OCI-M1 (cell line): ENCODE data around the gene GAPDHS.

Experiments
- DNase-seq: peaks from one replicate; lab custom pipeline; 2025; lab: John Stamatoyannopoulos, UW

The GAPDHS gene

DNA sequence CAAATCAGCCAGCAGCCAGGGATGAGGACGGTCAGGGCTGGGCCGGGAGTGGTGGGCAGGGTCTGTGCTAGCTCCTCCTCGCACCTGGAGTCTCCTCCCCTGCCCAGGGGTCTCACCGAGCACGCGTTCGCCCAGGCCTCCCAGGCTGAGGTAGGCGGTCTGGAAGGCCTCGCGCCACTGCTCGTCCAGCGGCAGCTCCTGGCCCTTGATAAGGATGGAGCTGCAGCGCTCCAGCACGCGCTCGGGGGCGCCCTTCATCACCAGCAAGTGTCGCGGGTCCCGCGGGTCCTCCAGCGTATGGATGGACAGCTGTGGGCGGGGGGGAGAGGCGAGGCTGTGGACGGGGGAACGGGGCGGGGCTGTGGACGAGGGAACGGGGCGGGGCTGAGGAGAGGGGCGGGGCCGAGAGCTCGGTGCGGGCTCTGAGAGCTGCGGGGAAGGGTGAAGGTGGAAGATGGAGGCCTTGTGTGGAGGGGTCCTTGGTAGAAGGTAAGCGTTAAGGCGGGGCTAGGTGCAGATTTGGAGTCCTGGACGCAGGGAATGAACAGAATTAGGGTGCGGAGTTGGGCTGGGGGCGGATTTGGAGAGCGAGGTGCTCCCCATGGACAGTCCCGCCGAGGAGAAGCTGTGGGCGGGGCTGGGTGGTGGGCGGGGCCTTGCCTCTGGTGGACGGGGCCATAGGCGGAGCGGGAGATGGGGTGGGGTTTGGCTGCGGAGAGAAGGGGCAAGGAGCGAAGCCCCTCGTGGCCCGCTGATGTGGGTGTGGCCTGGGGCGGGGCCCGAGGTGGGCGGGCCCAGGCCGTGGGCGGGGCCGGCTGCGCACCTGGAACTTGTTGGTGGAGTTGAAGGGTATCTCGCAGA is 24.5 kb downstream of the GAPDHS start:
- no peak for DNase-seq

DNA sequence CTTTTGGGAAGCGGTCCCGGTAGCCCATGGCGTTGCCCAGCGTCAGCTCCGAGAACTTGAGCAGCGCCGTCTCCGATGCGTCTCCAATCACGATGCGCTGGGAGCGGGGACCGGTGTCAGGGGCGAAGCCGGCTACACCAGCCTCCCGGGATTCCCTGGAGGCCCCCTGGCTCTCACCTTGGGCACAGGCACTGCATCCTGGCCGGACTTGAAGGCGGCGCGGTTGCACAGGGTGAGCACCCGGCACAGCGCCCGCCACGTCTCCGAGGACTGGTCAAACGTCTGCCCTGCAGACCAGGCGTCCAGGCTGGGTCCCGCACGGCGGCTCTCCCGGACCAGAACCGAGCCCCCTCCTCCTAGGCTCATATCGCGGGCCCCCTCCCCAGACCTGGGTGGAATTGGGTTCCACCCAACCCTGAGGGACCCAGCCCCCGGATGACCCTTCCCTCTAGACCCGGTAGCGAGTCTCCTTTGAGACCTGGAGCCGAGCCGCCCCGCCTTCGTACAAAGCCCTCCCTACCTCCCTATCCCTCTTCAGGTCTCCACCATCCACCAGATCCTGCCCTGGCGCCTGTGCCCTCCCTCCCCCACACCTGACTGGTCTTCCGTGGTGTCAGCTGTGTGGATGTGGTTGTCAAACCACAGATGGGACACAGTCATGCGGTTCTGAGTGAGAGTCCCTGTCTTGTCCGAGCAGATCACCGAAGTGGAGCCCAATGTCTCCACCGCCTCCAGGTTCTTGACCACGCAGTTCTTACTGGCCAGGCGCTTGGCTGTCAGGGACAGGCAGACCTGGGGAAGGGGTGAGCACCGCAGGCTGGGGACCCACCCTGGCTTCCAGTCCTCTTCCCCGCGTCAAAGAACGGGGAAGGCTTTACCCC is 25.4 kb downstream of the GAPDHS start:
- no peak for DNase-seq

DNA sequence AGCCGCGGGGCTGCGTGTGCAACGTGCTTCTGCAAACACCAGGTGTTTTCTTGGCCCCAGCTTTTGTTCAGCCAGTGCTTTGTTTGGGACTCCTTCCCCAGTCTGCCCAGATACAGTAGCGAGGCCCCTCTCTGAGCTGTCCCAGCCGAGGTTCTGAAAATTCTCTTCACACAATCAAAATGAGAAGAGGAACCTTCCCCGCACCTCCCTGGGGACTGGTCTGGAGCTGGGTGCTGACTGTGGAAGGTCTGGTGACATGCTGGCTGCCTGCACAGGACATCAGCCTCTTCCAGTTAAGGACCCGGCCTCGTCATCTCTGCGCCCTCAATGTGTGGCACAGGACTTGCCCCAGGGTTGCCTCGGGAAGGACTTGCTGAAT is 26.0 kb downstream of the GAPDHS start:
- DNase-seq, result no peak

DNA sequence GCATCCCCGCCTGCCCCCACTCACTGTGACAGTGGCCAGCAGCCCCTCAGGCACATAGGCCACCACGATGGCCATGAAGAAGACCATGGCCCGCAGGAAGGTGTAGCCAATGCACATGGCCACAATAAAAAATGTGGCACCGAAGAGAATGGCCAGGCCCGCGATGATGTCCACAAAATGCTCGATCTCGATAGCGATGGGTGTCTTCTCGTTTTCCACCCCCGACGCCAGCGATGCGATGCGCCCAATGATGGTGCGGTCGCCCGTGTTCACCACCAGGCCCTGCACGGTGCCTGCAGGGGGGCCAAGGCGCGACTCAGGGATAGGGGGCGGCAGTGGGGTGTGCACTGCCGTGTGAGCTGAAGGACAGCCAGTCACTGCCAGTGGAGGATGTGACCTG is 26.5 kb downstream of the GAPDHS start:
- DNase-seq, result no peak

DNA sequence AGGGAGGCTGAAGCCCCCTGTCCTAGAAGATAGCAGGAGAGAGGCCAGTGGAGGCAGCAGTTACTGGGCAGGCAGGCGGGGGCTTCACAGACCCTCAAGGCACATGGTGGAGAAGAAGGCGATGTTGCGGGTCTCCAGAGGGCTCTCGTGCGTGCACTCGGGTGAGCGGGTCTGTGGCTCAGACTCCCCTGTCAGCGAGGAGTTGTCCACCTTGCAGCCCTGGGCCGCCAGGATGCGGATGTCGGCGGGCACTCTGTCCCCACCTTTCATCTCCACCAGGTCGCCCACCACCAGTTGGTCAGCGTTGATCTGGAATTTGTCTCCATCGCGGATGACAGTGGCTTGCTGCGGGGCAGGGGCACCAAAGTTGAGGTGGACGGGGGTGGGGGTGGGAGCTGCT is 27.0 kb downstream of the GAPDHS start:
- DNase-seq, result no peak

DNA sequence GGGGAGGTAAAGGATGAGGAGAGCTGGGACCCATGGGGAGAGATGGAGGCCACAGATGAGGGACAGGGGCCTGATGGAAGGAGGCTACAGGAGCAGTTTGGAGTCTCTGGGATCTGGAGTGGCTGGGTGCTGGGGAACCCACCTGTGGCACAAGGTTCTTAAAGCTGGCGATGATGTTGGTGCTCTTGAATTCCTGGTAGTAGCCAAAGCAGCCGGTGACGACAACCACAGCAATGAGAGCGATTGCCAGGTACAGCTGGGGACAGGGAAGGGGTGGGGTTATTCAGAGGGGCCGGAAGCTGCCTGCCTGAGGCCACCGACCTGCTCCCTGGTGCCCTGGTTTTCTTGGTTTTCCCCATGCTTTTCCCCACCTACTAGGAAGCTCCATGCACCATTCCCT is 27.4 kb downstream of the GAPDHS start:
- DNase-seq, result no peak

DNA sequence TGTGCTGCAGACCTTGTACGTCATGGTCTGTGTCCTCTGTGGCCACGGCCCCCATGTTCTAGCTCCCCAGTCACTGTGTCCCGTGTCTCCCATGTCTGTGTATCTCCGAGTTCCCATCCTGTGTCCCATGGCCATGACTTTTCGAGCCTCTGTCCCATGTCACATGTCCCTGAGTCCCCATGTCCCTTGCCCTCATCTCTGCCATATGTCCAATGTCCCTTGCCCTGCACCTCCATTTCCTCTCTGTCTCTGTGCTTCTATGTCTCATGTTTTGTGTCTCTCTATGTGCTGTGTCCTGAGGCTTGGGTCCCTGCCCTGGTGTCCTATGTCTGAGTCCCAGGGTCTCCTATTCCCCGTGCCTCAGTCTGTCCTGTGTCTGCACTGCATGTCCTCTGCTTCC is 28.2 kb downstream of the GAPDHS start:
- no peak for DNase-seq

DNA sequence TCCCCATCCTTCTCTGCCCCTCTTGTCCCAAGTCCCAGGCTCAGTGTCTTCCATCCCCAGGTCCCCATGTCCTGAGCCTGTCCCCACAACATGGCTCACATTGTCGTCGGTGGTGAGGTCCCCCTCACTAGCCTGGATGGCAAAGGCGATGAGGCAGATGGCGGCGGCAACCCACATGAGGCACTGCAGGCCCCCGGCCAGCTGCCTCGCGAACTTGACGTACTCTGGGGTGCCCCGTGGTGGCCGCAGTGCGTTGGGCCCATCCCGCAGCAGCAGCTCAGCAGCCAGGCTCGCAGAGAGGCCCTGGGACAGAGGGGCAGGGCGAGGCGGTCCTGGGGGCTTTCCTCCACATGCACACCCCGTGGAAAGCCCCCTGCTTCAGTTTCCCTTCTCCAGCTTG is 29.1 kb downstream of the GAPDHS start:
- no peak for DNase-seq

DNA sequence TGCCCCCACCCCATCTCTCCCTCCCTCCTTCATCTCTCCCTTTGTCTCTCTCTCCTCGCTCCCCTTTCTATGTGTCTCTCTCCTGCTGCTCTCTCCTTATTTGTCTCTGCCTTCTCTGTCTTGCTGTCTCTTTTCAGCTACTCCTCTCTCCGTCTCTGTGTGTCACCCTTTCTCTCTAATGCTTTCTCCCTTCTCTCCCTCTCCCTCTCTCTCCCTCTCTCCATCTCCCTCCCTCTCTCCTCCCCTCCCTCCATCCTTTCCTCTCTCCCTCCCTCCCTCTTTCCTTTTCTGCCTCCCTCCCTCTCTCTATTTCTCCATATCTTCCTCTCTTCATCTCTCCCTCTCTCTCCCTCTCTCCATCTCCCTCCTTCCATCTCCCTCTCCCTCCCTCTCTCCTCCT is 29.5 kb downstream of the GAPDHS start:
- DNase-seq, result no peak

DNA sequence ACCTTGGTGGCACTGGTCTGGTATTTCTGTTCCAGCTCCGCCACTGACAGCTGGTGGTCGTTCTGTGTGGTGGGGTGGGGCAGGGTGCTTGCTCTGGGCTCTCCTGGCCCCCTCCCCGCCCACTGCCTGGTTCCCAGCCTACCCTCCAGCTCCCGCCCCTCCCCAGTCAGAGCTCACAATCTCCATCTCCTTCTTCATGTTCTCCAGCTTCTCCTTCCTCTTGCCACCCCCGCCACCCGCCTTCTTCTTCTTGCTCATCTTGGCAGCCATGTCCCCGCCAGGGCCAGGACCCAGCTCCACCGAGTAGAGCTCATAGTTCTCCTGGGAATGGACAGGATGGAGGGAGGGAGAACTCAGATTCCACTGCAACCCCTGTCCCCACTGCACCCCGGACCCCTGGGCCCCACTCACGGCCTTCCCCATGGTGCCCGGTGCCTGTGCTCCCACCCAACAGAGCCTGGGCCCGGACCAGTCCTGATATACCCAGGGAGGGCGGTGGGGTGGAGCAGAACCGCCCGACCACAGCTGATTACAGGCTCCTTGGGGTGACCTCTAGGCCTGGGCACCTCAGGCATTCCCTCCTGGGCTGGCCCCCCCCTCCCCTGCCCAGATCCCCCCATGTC is 30.1 kb downstream of the GAPDHS start, which contains the start of gene ATP4A:
ATP4A (minus strand) TSS at position 452 of the 623 bp plus-strand sequence; CDS start at position 423, 29 bp downstream.
- DNase-seq, result no peak

DNA sequence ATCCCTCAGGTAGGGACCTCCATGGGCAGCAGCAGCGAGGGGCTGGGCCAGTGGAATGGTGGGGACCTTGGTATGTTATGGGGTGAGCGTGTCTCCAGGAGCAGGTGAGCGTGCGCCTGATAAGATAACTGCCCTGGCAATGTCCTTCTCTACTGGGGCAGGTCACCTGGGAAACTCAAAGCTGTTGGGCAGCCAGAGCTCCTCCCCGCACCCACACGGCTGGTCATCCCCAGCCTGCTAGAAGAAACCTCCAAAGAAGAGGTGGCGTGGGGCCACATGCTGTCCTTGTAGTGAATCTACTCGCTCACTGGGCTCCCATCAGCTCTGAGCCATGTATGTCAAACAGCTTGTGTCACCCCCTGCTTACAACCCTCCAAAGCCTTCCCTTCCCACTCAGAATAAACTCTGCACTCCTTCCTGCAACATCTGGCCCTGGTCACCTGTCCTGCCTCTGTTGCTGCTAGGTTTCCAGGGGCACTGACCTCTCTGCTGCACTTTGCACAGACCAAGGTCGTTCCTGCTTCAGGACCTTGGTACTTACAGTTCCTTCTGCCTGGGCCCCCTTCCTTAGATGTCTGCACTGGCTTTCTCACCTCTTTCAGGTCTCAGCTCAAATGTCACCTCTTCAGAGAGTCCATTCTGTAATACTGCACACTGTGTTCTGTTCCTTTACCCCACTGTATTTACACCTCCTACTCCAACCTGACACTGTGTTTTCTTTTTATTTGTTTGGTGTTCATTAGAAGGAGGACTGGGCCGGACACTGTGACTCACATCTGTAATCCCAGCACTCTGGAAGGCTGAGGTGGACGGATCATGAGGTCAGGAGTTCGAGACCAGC is 32.0 kb downstream of the GAPDHS start:
- DNase-seq, result no peak

DNA sequence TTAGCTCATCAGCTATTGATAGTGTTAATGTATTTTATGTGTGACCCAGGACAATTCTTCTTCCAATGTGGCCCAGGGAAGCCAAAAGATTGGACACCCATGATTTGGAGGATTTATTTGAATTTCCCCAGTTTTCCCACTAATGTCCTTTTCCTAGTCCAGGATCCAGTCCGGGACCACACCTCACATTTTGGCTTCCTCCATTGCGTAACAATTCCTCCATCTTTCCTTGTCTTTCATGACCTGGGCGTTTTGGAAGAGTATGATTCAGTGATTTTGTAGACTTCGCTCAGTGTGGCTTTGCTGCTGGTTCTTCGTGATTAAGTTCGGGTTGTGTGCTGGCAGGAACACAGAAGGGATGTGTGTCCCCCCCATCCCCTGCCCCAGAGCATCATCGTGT is 33.5 kb downstream of the GAPDHS start:
- no peak for DNase-seq

DNA sequence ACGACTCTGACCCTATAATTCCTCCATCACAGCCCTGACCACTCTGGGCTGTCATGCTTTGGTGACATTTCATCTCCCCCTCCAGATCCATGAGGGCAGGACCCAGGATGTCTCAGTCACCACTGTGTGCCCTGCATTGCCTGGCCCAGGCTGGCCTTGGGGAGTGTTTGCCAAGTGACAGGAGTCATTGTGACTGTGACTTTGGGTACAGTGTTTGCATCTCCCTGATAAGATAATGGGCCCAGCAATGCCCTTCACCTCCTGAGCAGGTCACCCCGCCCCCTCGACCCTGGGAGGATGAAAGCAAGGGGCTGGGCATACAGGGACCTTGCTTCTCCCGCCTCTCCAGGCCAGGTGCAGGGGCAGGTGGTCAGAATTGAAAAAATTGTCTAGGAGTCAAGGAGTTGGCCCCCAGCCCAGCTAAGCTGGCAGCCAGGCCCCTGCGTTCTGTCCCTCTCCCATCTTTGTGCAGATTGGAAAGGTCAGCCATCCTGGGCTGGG is 36.1 kb downstream of the GAPDHS start:
- DNase-seq, result no peak

DNA sequence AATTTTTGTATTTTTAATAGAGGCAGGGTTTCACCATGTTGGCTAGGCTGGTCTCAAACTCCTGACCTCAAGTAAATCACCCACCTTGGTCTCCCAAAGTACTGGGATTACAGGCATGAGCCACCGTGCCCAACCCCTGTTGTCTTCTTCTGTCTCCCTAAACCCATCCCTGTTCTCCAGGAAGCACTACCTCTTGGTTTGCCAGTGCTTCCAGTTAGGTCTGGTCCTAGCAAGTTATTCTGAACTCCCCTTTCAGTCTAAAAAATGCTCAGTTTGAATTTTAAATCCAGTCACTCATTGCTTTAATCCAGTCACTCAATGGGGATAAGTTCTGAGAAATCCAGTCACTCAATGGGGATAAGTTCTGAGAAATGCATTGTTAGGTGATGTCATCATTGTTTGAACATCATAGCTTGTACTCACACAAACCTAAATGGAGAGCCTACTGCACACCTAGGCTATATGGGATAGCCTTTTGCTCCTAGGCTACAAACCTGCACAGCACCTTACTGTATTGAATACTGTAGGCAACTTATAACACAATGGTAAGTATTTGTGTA is 38.2 kb downstream of the GAPDHS start:
- no peak for DNase-seq

DNA sequence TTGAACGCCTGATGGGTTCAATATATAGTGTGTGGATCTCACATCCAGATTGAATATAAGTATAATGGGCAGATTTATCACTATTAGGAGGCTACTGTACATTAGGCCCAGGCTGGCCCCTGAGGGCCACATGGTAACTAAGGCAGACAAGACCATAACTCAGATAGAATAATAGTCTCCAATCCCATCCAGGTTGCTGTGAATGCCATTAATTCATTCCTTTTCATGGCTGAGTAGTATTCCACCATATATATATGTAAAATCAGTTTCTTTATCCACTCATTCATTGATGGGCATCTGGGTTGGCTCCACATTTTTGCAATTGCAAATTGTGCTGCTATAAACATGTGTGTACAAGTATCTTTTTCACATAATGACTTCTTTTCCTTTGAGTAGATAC is 44.7 kb downstream of the GAPDHS start:
- no peak for DNase-seq

DNA sequence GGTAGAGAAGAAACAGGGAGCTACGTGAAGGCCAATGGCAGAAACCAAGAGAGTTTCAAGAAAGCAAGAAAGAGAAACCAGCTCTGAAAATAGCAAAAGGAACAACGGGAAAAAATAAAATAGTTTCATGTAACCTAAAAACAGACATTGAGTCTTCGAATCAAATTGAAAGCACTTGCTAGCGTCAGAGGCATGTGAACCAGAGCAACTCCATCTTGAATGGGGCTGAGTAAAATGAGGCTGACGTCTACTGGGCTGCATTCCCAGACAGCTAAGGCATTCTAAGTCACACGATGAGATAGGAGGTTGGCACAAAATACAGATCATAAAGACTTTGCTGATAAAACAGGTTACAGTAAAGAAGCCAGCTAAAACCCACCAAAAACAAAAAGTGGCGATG is 45.5 kb downstream of the GAPDHS start:
- DNase-seq, result no peak

DNA sequence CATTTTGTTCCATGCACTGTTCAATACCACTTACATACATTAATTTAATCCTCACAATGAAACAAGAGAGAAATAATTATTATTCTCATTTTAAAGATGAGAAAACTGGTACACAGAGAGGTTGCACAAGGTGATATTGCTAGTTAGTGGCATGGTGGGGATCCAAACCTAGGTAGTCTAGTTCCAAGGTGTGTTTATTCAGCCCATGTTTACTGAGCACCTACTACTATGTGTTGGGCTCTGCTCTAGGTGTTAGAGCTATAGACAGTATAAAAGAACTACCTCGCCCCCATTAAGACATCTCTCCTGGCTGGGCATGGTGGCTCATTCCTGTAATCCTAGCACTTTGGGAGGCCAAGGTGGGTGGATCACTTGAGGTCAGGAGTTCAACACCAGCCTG is 49.5 kb downstream of the GAPDHS start:
- no peak for DNase-seq

DNA sequence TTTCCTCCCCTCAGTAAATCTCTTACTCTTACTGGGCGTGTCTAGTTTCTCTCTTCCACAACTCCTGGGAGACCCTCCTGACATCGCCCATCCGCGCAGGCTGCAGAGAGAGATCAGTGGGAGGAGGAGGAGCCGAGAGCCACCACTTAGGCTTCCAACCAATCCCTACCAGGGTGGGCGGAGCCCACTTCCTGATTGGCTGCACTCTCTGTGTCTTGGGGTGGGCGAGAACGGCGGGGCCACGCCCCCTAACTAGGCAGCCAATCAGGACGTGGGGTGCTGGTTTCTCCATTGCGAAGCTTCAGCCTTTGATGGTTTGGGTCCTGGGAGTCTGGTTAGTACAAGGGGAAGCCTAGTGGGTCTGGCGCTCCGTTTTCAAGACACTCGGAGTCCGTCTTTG is 52.6 kb downstream of the GAPDHS start, which contains the start of gene PMIS2:
PMIS2 (plus strand) TSS at position 326 of the 400 bp plus-strand sequence. CDS start 87 bp downstream, outside the sequence.
- no peak for DNase-seq

DNA sequence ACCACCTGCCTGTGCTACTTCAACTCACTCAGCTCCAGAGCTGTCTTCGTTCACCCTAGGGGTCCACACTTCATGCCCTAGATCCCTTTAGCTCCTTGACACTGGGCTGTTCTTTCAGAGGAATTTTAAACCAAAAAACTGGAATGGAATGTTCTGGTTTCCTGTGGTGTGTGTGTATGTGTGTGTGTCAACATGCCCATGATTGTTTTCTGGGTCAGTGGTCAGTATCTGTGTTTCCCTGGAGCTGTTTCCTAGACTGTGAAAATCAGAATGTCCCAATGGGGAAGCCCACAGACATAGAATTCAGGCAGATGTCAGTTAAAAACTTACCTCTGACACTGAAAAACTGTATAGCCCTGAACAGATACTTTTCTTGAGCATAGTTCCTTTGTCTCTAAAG is 54.1 kb downstream of the GAPDHS start:
- DNase-seq, result no peak

DNA sequence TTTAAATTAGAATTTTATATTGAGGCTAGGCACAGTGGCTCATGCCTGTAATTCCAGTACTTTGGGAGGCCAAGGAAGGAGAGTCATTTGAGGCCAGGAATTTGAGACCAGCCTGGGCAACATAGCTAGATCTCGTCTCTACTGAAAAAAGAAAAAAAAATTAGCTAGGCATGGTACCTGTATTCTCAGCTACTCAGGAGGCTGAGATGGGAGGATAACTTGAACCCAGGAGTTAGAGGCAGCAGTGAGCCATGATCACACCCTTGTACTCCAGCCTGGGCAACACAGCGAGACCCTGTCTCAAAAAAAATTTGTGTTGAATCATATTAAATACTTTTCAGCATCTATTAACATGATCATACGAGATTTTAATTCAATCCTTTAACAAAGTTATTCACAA is 57.6 kb downstream of the GAPDHS start:
- no peak for DNase-seq

DNA sequence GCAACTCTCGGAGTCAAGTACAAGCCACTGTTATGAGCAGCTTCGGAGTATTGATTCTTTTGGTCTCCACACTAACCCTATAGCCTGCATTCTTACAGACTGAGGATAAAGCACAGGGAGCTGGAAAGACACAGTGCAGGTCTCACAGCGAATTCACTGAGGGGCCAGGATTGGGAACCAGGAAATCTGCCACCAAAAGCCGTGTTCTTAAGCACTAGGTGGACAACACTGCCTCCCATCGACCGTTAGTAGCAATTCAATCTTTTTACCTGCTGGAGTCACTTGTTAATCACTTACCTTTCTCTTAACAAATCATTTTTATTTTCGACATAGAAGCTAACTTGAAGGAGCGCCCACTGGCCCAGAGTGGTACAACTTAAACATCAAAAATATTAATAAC is 59.0 kb downstream of the GAPDHS start:
- peak; percentile 39 for DNase-seq
